ENCODE measurements around the gene MT1A. TPM values are rescaled to one million over a fixed set of nuclear protein-coding genes. Genes with fewer than 3 reads are reported as not detected.
"Not testable (repeated sequence)": the region's sequence is repeated elsewhere in the genome, so short reads cannot be mapped to it uniquely, and the experiment has no call there.

Gene MT1A
- total and polyA plus RNA-seq, 2 of the 8 experiments (the other 6 are each of a cell fraction or from before 2014, with no cell fraction given): not detected

DNA sequence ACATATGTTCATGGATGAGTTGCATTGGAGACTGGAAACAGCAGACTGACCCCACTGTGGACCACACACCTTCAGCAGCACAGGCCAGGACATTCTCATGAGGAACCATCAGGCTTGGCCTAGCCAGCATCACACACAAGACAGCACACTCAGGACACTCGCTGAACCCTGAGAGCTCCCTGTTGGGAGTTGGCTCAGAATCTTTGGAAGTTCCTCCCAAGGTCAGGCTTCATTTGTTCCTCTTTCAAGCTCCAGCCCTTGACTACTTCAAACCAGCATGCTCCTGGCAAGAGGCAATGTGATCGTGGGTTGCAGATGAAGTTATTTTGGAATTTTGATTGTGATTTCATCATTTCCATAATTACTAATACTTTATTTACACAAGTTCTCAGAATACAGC is 33.2 kb downstream of the MT1A start:
- not testable (repeated sequence) for H3K56ac ChIP-seq (replicated peaks; ENCODE audit: insufficient read length, low read depth, low read length); H3K79me1 ChIP-seq (ENCODE audit: low read depth, low read length); H4K8ac ChIP-seq (ENCODE audit: extremely low read depth, insufficient read depth, low read length); H3K36me3 ChIP-seq (ENCODE audit: control insufficient read depth in 2 of 4, insufficient read depth in 4 of 4, low read length in 3 of 4); H3K27ac ChIP-seq (ENCODE audit: low read depth, low read length); H4K5ac ChIP-seq (ENCODE audit: insufficient read length, low read depth, low read length); H3K4ac ChIP-seq (replicated peaks; ENCODE audit: insufficient read length, low read depth, low read length); H2BK15ac ChIP-seq (ENCODE audit: low read length); H3K4me3 ChIP-seq (ENCODE audit: extremely low read depth in 1 of 4, insufficient read depth in 2 of 4, low read depth in 3 of 4, low read length in 4 of 4); H2AK5ac ChIP-seq (ENCODE audit: low read depth, low read length); H2BK5ac ChIP-seq (ENCODE audit: low read depth, low read length); H3K79me2 ChIP-seq (ENCODE audit: control insufficient read depth in 1 of 2, insufficient read depth in 2 of 2, low read length in 2 of 2); H2AFZ ChIP-seq (ENCODE audit: low read length); H4K20me1 ChIP-seq (replicated peaks in 1 of 2; ENCODE audit: control insufficient read depth in 1 of 2, insufficient read depth in 2 of 2, low read length in 2 of 2); H2BK20ac ChIP-seq (ENCODE audit: low read length); H3K14ac ChIP-seq (ENCODE audit: insufficient read length); H4K91ac ChIP-seq (replicated peaks; ENCODE audit: insufficient read length, low read length); H3K4me2 ChIP-seq (ENCODE audit: insufficient read depth in 1 of 2, low read depth in 2 of 2, low read length in 2 of 2); H3K9ac ChIP-seq (replicated peaks in 1 of 4; ENCODE audit: extremely low read depth in 1 of 4, low read depth in 3 of 4, low read length in 3 of 4); H2BK120ac ChIP-seq (replicated peaks; ENCODE audit: low read depth, low read length); H3K23ac ChIP-seq (ENCODE audit: insufficient read length); DNase-seq (ENCODE audit: low read depth in 1 of 2, low spot score in 2 of 2); H3K18ac ChIP-seq (ENCODE audit: extremely low read depth, low read length); H3K9me3 ChIP-seq (ENCODE audit: insufficient read depth in 2 of 2, low read depth in 1 of 2, low read length in 1 of 2)
- Histone ChIP-seq H3K23me2 (ENCODE audit: low read depth, low read length) (peaks cover 10% of the 10 kb centered on the region; the same call in 1 of the 2 replicates), H2BK12ac (ENCODE audit: low read depth, low read length) (peak overlapping the region; percentile 64; the same call in 1 of the 2 replicates), H3K27me3 (replicated peaks in 1 of 4; ENCODE audit: control insufficient read depth in 3 of 4, extremely low read depth in 1 of 4, insufficient read depth in 3 of 4, low read length in 3 of 4) (peaks cover 53 to 82% (median 68%) of the 10 kb centered on the region in 4 experiments), H3K4me1 (replicated peaks in 1 of 4; ENCODE audit: control insufficient read depth in 3 of 4, insufficient read depth in 4 of 4, low read length in 3 of 4) (peaks cover 3 to 22% (median 17%) of the 10 kb centered on the region in 4 experiments)
- FAIRE-seq: peak; percentile 69
- ChIA-PET POLR2A (ENCODE audit: partially characterized antibody) (interaction anchor here (8.9 to 13.9 kb wide), 2 partner anchors 9 to 17 kb away, joined by 74 to 205 read pairs; partner anchors contain the start of genes MT1B, MT1F and MT1X), CTCF (ENCODE audit: partially characterized antibody) (interaction anchor here (1.1 to 4.6 kb wide), 6 partner anchors 10 to 185 kb away, joined by 3 to 62 read pairs (median 6); no protein-coding TSS in a partner anchor)
- WGBS, 2 experiments (ENCODE audit: extremely low coverage in 1 of 2, insufficient coverage in 1 of 2, insufficient read length in 1 of 2, insufficient replicate concordance in 2 of 2, low coverage in 1 of 2, low lambda C conversion rate in 2 of 2, missing lambda C conversion rate in 1 of 2): 82% methylated on average over 2 of the region's 2 CpGs; no CpG with 5 or more reads in 1 of the 2 experiments

DNA sequence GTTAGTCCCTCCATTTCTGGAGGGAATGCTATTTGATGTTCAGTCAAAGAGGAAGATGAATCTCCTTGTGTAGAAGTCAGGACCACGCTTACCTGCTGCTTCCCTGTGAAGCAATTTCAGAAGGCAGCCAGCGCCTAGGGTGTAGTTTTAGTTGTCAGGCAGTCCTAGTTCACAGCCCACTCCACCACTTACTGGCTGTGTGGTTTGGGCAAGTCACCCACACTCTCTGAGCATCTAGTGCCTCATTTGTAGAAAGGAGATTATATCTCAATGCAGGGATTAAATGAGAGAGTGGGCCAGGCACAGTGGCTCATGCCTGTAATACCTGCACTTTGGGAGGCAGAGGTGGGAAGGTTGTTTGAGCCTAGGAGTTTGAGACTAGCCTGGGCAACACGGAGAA is 33.7 kb downstream of the MT1A start:
- H2BK12ac ChIP-seq (ENCODE audit: low read depth, low read length); H2BK15ac ChIP-seq (ENCODE audit: low read length); H3K79me1 ChIP-seq (ENCODE audit: low read depth, low read length); H3K4ac ChIP-seq (replicated peaks; ENCODE audit: insufficient read length, low read depth, low read length); H4K5ac ChIP-seq (ENCODE audit: insufficient read length, low read depth, low read length); FAIRE-seq; H3K27ac ChIP-seq (ENCODE audit: low read depth, low read length); H3K36me3 ChIP-seq (ENCODE audit: control insufficient read depth in 2 of 4, insufficient read depth in 4 of 4, low read length in 3 of 4); H3K56ac ChIP-seq (replicated peaks; ENCODE audit: insufficient read length, low read depth, low read length); H3K9ac ChIP-seq (replicated peaks in 1 of 4; ENCODE audit: extremely low read depth in 1 of 4, low read depth in 3 of 4, low read length in 3 of 4); H3K79me2 ChIP-seq (ENCODE audit: control insufficient read depth in 1 of 2, insufficient read depth in 2 of 2, low read length in 2 of 2); H4K91ac ChIP-seq (replicated peaks; ENCODE audit: insufficient read length, low read length); H2BK120ac ChIP-seq (replicated peaks; ENCODE audit: low read depth, low read length); H2BK5ac ChIP-seq (ENCODE audit: low read depth, low read length); H3K18ac ChIP-seq (ENCODE audit: extremely low read depth, low read length); H3K4me2 ChIP-seq (ENCODE audit: insufficient read depth in 1 of 2, low read depth in 2 of 2, low read length in 2 of 2); H3K14ac ChIP-seq (ENCODE audit: insufficient read length); H2AFZ ChIP-seq (ENCODE audit: low read length); H4K8ac ChIP-seq (ENCODE audit: extremely low read depth, insufficient read depth, low read length); H2AK5ac ChIP-seq (ENCODE audit: low read depth, low read length); H2BK20ac ChIP-seq (ENCODE audit: low read length); H3K23ac ChIP-seq (ENCODE audit: insufficient read length); DNase-seq (ENCODE audit: low read depth in 1 of 2, low spot score in 2 of 2); H3K9me3 ChIP-seq (ENCODE audit: insufficient read depth in 2 of 2, low read depth in 1 of 2, low read length in 1 of 2); H3K4me3 ChIP-seq (ENCODE audit: extremely low read depth in 1 of 4, insufficient read depth in 2 of 4, low read depth in 3 of 4, low read length in 4 of 4); H4K20me1 ChIP-seq (replicated peaks in 1 of 2; ENCODE audit: control insufficient read depth in 1 of 2, insufficient read depth in 2 of 2, low read length in 2 of 2): not testable (repeated sequence)
- WGBS, 2 experiments (ENCODE audit: extremely low coverage in 1 of 2, insufficient coverage in 1 of 2, insufficient read length in 1 of 2, insufficient replicate concordance in 2 of 2, low coverage in 1 of 2, low lambda C conversion rate in 2 of 2, missing lambda C conversion rate in 1 of 2): 74% methylated on average over 3 of the region's 3 CpGs; no CpG with 5 or more reads in 1 of the 2 experiments
- POLR2A ChIA-PET (ENCODE audit: partially characterized antibody): interaction anchor here (0.7 to 13.9 kb wide), 3 partner anchors 9 to 28 kb away, joined by 3 to 205 read pairs (median 74); partner anchors contain the start of genes MT1B, MT1F and MT1X
- Histone ChIP-seq H3K4me1 (replicated peaks in 1 of 4; ENCODE audit: control insufficient read depth in 3 of 4, insufficient read depth in 4 of 4, low read length in 3 of 4) (peaks cover 3 to 25% (median 17%) of the 10 kb centered on the region in 4 experiments), H3K27me3 (replicated peaks in 1 of 4; ENCODE audit: control insufficient read depth in 3 of 4, extremely low read depth in 1 of 4, insufficient read depth in 3 of 4, low read length in 3 of 4) (peaks cover 48 to 82% (median 67%) of the 10 kb centered on the region in 4 experiments), H3K23me2 (ENCODE audit: low read depth, low read length) (peaks cover 10% of the 10 kb centered on the region; the same call in 1 of the 2 replicates)
- CTCF ChIA-PET (ENCODE audit: partially characterized antibody): interaction anchor here (0.6 to 2.9 kb wide), 10 partner anchors 11 to 671 kb away, joined by 3 to 62 read pairs (median 4); no protein-coding TSS in a partner anchor

Data from H1 (cell line).